IMR-90 (cell line): Measurements from ENCODE around the gene MAGI1. TPM values are rescaled to one million over a fixed set of nuclear protein-coding genes. Genes with fewer than 3 reads are reported as not detected.

Experiments
- ATAC-seq: fragments of 200-7000 bp; cut with Tn5 transposase; 2 replicates; pipeline ENCODE4 v1.9.1; 2020; ENCODE audit warnings: low read depth, mild to moderate bottlenecking, moderate library complexity
- BruUV-seq: library from RNA; stranded (reverse); fragments of 400-500 nt; replicated peaks from 2 replicates; lab custom pipeline; 2021; lab: Mats Ljungman, UMichigan
- CTCF ChIA-PET: fragments of 300-600 bp; formaldehyde crosslinking; extraction: SDS; loops from one replicate; lab custom pipeline; 2021; ENCODE audit warnings: antibody characterized with exemption; lab: Yijun Ruan, JAX
- POLR2A ChIA-PET: fragments of 300-600 bp; sonication (Branson Sonifier 250); formaldehyde crosslinking; loops from one replicate; lab custom pipeline; 2022; ENCODE audit warnings: antibody characterized with exemption; ENCODE audit not compliant: unreplicated experiment; lab: Charles Lee
- DNase-seq: peaks from one replicate; pipeline ENCODE4 v3.0.0; 2013
- H2AFZ ChIP-seq: replicated peaks from 2 replicates; pipeline ENCODE3; 2013; ENCODE audit warnings: low read length, mild to moderate bottlenecking; ENCODE audit not compliant: poor library complexity
- H2AK5ac ChIP-seq: 2 replicates; pipeline ENCODE4 v1.6.1; 2013; ENCODE audit warnings: low read depth, low read length, inconsistent platforms
- H2AK9ac ChIP-seq: replicated peaks from 2 replicates; pipeline ENCODE3; 2013; ENCODE audit warnings: mild to moderate bottlenecking, low read depth, low read length, moderate library complexity; ENCODE audit not compliant: poor library complexity
- H2BK120ac ChIP-seq: 2 replicates; pipeline ENCODE4 v1.6.1; 2013; ENCODE audit warnings: low read depth, low read length, inconsistent platforms
- H2BK15ac ChIP-seq: 3 replicates; pipeline ENCODE4 v1.6.1; 2013; ENCODE audit warnings: low read depth, low read length, inconsistent platforms
- H2BK20ac ChIP-seq: 2 replicates; pipeline ENCODE4 v1.6.1; 2013; ENCODE audit warnings: low read depth, mild to moderate bottlenecking, inconsistent platforms, low read length, moderate library complexity
- H2BK5ac ChIP-seq: 2 replicates; pipeline ENCODE4 v1.6.1; 2013; ENCODE audit warnings: mild to moderate bottlenecking, low read depth, low read length, inconsistent platforms; ENCODE audit not compliant: poor library complexity, severe bottlenecking
- H3K14ac ChIP-seq: replicated peaks from 2 replicates; pipeline ENCODE4 v1.6.1; 2013; ENCODE audit warnings: low read depth, low read length, inconsistent platforms
- H3K18ac ChIP-seq: 2 replicates; pipeline ENCODE4 v1.6.1; 2013; ENCODE audit warnings: low read depth, low read length, control low read depth
- H3K23ac ChIP-seq: 2 replicates; pipeline ENCODE4 v1.6.1; 2013; ENCODE audit warnings: low read depth, low read length, inconsistent platforms
- H3K27ac ChIP-seq: 2 replicates; pipeline ENCODE4 v1.5.1; 2013; ENCODE audit warnings: mild to moderate bottlenecking, control low read depth, low read length; ENCODE audit not compliant: insufficient read depth
- H3K27me3 ChIP-seq: 2 replicates; pipeline ENCODE4 v1.6.1; 2013; ENCODE audit warnings: low read length; ENCODE audit not compliant: control insufficient read depth, insufficient read depth
- H3K36me3 ChIP-seq: 2 replicates; pipeline ENCODE4 v1.6.1; 2013; ENCODE audit warnings: low read length, mixed read lengths; ENCODE audit not compliant: control insufficient read depth, insufficient read depth
- H3K4ac ChIP-seq: 2 replicates; pipeline ENCODE4 v1.6.1; 2013; ENCODE audit warnings: low read depth, low read length, inconsistent platforms
- H3K4me1 ChIP-seq: 2 replicates; pipeline ENCODE4 v1.6.1; 2013; ENCODE audit warnings: low read length, mixed read lengths; ENCODE audit not compliant: control insufficient read depth, insufficient read depth
- H3K4me2 ChIP-seq: 2 replicates; pipeline ENCODE4 v1.6.1; 2013; ENCODE audit warnings: low read depth, mild to moderate bottlenecking, control low read depth, low read length, moderate library complexity
- H3K4me3 ChIP-seq: 2 replicates; pipeline ENCODE4 v1.5.1; 2013; ENCODE audit warnings: low read depth, mild to moderate bottlenecking, control low read depth, low read length, moderate library complexity; ENCODE audit not compliant: insufficient read depth
- H3K56ac ChIP-seq: 2 replicates; pipeline ENCODE4 v1.6.1; 2013; ENCODE audit warnings: low read length, inconsistent platforms; ENCODE audit not compliant: insufficient read depth; ENCODE audit errors: extremely low read depth
- H3K79me1 ChIP-seq, 2 experiments: 2 replicates each; pipeline ENCODE4 v1.6.1; 2013; ENCODE audit warnings: low read length in 2 of 2, inconsistent platforms in 1 of 2, low read depth in 1 of 2
- H3K9ac ChIP-seq: 2 replicates; pipeline ENCODE4 v1.6.1; 2013; ENCODE audit warnings: low read depth, low read length, control low read depth
- H3K9me1 ChIP-seq: 2 replicates; pipeline ENCODE4 v1.6.1; 2013; ENCODE audit warnings: low read length, inconsistent platforms; ENCODE audit not compliant: insufficient read depth
- H3K9me3 ChIP-seq: 2 replicates; pipeline ENCODE4 v1.6.1; 2013; ENCODE audit warnings: low read length; ENCODE audit not compliant: control insufficient read depth, insufficient read depth
- H4K20me1 ChIP-seq: 2 replicates; pipeline ENCODE4 v1.6.1; 2013; ENCODE audit warnings: low read length, inconsistent platforms; ENCODE audit not compliant: insufficient read depth
- H4K5ac ChIP-seq: 2 replicates; pipeline ENCODE4 v1.6.1; 2013; ENCODE audit warnings: mild to moderate bottlenecking, low read depth, low read length, control low read depth
- H4K8ac ChIP-seq, 2 experiments: 2 replicates each; pipeline ENCODE4 v1.6.1; 2013; ENCODE audit warnings: low read depth in 2 of 2, low read length in 2 of 2, control low read depth in 1 of 2, inconsistent platforms in 1 of 2
- H4K91ac ChIP-seq: 2 replicates; pipeline ENCODE4 v1.6.1; 2013; ENCODE audit warnings: low read depth, low read length, inconsistent platforms; ENCODE audit not compliant: insufficient read depth
- BHLHE40 ChIP-seq: fragments of 150-350 bp; IDR thresholded peaks from 2 replicates; pipeline ENCODE4 v1.6.1; 2016; ENCODE audit warnings: mild to moderate bottlenecking, low read depth, low read length
- USF2 ChIP-seq: fragments of 150-350 bp; IDR thresholded peaks from 2 replicates; pipeline ENCODE4 v1.6.1; 2017; ENCODE audit warnings: mild to moderate bottlenecking, antibody characterized with exemption, low read length, low read depth
- WGBS, 2 experiments: methylation state at CpG; one replicate each; pipeline versions ENCODE4 v1.1.5 to v1.1.7; 2013; ENCODE audit warnings: missing lambda C conversion rate in 2 of 2; ENCODE audit not compliant: insufficient read length in 1 of 2; ENCODE audit errors: extremely low coverage in 2 of 2; 5-methylcytosine and 5-hydroxymethylcytosine counted together
- dilution Hi-C: fragments of 300-500 bp; cut with HindIII; formaldehyde crosslinking; loops from one replicate; pipeline ENCODE4 v1.14.3; 2018; ENCODE audit warnings: low sequenced_read_pairs; ENCODE audit not compliant: unreplicated experiment
- in situ Hi-C: fragments of 300-500 bp; cut with MboI; formaldehyde crosslinking; loops from 3 replicates; pipeline ENCODE4 v1.14.3; 2019; ENCODE audit warnings: low sequenced_read_pairs, inconsistent platforms, mixed read lengths
- intact Hi-C: fragments of 100-400 bp; cut with micrococcal nuclease; formaldehyde crosslinking; loops from 2 replicates; pipeline ENCODE4 v1.10.0; 2022
- polyA plus RNA-seq, 3 experiments: library from polyadenylated mRNA; depleted of rRNA; stranded (reverse); fragments of >200 nt; gene quantifications; 2 replicates each; pipeline ENCODE4 v1.2.3, GENCODE V29; 2012; ENCODE audit warnings: low replicate concordance in 1 of 3
- total RNA-seq: library from RNA; depleted of rRNA; stranded (reverse); fragments of >200 nt; gene quantifications from 2 replicates; pipeline ENCODE4 v1.2.3, GENCODE V29; 2012

MAGI1 gene
- total and polyA plus RNA-seq, 2 of the 4 experiments (the other 2 are of a cell fraction), result 14.5 to 24.2 TPM

GRCh38 chr3:65967451-65967850 lies 71.3 kb downstream of the MAGI1 start:
- Histone ChIP-seq H3K4me3 (no peak overlapping the region), H3K14ac (no peak overlapping the region), H3K27me3 (no peaks in the 10 kb centered on the region), H2AK5ac (no peak overlapping the region), H3K9me3 (no peaks in the 10 kb centered on the region), H3K4me2 (no peak overlapping the region), H4K5ac (no peak overlapping the region), H2AFZ (no peak overlapping the region), H2AK9ac (no peak overlapping the region), H4K91ac (no peak overlapping the region), H3K4ac (no peak overlapping the region), H2BK20ac (no peak overlapping the region), H3K18ac (no peak overlapping the region), H3K56ac (no peak overlapping the region), H2BK15ac (no peak overlapping the region), H2BK120ac (no peak overlapping the region), H3K79me1 (peaks cover 17 to 56% of the 10 kb centered on the region in 2 experiments; a peak in 3 of 4 replicates), H3K23ac (no peak overlapping the region), H3K4me1 (peaks cover 7% of the 10 kb centered on the region), H4K8ac (no peak overlapping the region), H3K36me3 (no peaks in the 10 kb centered on the region), H3K9ac (no peak overlapping the region), H3K9me1 (peaks cover 4% of the 10 kb centered on the region), H2BK5ac (no peak overlapping the region), H4K20me1 (peaks cover 12% of the 10 kb centered on the region; the same call in 1 of the 2 replicates), H3K27ac (no peak overlapping the region)
- no TSS peak for BruUV-seq
- DNase-seq (no peak), ATAC-seq (no peak)
- dilution Hi-C loops, result no loop called here
- in situ Hi-C loops, result no loop called here
- ChIA-PET POLR2A (no interaction called here), CTCF (no interaction called here)
- intact Hi-C loops, result no loop called here
- TF ChIP-seq BHLHE40 (no peak), USF2 (no peak)
- WGBS, 2 experiments, result 80% methylated on average over 2 of the region's 3 CpGs; no CpG with 5 or more reads in 1 of the 2 experiments
